ENCODE measurements around the gene RNU5B-1. TPM values are rescaled to one million over a fixed set of nuclear protein-coding genes. Genes with fewer than 3 reads are reported as not detected.

RNU5B-1 gene
- total and polyA plus RNA-seq, 9 of the 15 experiments (the other 6 are each of a cell fraction or from before 2014, with no cell fraction given) = 14.2 TPM; not detected in 8

DNA sequence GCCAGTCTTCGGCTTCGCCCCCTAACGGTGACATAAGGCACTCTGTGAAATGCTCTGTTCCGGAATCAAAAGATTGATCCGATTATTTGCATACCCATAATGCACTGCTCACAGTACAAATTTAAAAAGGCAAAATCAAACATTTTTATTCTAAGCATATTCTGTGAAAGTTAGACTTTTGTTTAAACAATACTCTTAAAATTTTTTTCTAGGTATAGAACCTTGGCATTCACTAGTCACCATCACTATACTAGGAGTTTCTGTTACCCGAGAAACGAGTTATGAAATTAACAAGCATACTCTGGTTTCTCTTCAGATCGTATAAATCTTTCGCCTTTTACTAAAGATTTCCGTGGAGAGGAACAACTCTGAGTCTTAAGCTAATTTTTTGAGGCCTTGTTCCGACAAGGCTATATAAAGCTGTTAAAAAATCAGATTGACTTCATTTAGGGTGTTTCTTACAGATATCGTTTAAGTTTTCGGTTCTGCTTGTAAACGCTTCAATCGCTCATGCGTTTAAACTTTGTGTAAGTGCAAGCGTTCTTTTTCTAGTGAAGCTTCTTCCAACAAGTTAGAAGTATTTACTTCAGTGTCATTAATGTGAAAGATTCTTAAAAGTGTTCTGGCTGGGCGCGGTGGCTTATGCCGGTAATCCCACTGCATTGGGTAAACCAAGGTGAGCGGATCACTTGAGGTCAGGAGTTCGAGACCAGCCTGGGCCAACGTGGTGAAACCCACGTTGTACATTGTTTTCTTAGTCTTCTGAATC, at the start of gene RNU5B-1 (continued):
- TF ChIP-seq PATZ1 (CRISPR knock-in tag; IDR thresholded peaks at IDR 0.05; ENCODE audit: borderline replicate concordance) (peak; percentile 97), MXI1 (IDR thresholded peaks at IDR 0.05; ENCODE audit: low read depth, low read length) (peak; percentile 68), TCFL5 (CRISPR knock-in tag; conservative IDR thresholded peaks at IDR 0.05) (peak; percentile 87; the same call in 1 of the 2 replicates), ILK (tag; IDR thresholded peaks at IDR 0.05; ENCODE audit: borderline replicate concordance, low read depth) (peak; percentile 59), NFE2L1 (tag; IDR thresholded peaks at IDR 0.05; ENCODE audit: borderline replicate concordance, low read depth) (no peak), ZSCAN32 (CRISPR knock-in tag; IDR thresholded peaks at IDR 0.05) (peak; percentile 92), RFX5 (IDR thresholded peaks at IDR 0.05; ENCODE audit: low read depth, low read length) (peak; percentile 68; the same call in 1 of the 2 replicates), ZFX (CRISPR knock-in tag; IDR thresholded peaks at IDR 0.05) (peak; percentile 88), THAP7 (CRISPR knock-in tag; IDR thresholded peaks at IDR 0.05) (peak; percentile 96)
- TF ChIP-seq, protein P1, sequence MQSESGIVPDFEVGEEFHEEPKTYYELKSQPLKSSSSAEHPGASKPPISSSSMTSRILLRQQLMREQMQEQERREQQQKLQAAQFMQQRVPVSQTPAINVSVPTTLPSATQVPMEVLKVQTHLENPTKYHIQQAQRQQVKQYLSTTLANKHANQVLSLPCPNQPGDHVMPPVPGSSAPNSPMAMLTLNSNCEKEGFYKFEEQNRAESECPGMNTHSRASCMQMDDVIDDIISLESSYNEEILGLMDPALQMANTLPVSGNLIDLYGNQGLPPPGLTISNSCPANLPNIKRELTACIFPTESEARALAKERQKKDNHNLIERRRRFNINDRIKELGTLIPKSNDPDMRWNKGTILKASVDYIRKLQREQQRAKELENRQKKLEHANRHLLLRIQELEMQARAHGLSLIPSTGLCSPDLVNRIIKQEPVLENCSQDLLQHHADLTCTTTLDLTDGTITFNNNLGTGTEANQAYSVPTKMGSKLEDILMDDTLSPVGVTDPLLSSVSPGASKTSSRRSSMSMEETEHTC (IDR thresholded peaks at IDR 0.05) = no peak
- TF ChIP-seq, protein P2, sequence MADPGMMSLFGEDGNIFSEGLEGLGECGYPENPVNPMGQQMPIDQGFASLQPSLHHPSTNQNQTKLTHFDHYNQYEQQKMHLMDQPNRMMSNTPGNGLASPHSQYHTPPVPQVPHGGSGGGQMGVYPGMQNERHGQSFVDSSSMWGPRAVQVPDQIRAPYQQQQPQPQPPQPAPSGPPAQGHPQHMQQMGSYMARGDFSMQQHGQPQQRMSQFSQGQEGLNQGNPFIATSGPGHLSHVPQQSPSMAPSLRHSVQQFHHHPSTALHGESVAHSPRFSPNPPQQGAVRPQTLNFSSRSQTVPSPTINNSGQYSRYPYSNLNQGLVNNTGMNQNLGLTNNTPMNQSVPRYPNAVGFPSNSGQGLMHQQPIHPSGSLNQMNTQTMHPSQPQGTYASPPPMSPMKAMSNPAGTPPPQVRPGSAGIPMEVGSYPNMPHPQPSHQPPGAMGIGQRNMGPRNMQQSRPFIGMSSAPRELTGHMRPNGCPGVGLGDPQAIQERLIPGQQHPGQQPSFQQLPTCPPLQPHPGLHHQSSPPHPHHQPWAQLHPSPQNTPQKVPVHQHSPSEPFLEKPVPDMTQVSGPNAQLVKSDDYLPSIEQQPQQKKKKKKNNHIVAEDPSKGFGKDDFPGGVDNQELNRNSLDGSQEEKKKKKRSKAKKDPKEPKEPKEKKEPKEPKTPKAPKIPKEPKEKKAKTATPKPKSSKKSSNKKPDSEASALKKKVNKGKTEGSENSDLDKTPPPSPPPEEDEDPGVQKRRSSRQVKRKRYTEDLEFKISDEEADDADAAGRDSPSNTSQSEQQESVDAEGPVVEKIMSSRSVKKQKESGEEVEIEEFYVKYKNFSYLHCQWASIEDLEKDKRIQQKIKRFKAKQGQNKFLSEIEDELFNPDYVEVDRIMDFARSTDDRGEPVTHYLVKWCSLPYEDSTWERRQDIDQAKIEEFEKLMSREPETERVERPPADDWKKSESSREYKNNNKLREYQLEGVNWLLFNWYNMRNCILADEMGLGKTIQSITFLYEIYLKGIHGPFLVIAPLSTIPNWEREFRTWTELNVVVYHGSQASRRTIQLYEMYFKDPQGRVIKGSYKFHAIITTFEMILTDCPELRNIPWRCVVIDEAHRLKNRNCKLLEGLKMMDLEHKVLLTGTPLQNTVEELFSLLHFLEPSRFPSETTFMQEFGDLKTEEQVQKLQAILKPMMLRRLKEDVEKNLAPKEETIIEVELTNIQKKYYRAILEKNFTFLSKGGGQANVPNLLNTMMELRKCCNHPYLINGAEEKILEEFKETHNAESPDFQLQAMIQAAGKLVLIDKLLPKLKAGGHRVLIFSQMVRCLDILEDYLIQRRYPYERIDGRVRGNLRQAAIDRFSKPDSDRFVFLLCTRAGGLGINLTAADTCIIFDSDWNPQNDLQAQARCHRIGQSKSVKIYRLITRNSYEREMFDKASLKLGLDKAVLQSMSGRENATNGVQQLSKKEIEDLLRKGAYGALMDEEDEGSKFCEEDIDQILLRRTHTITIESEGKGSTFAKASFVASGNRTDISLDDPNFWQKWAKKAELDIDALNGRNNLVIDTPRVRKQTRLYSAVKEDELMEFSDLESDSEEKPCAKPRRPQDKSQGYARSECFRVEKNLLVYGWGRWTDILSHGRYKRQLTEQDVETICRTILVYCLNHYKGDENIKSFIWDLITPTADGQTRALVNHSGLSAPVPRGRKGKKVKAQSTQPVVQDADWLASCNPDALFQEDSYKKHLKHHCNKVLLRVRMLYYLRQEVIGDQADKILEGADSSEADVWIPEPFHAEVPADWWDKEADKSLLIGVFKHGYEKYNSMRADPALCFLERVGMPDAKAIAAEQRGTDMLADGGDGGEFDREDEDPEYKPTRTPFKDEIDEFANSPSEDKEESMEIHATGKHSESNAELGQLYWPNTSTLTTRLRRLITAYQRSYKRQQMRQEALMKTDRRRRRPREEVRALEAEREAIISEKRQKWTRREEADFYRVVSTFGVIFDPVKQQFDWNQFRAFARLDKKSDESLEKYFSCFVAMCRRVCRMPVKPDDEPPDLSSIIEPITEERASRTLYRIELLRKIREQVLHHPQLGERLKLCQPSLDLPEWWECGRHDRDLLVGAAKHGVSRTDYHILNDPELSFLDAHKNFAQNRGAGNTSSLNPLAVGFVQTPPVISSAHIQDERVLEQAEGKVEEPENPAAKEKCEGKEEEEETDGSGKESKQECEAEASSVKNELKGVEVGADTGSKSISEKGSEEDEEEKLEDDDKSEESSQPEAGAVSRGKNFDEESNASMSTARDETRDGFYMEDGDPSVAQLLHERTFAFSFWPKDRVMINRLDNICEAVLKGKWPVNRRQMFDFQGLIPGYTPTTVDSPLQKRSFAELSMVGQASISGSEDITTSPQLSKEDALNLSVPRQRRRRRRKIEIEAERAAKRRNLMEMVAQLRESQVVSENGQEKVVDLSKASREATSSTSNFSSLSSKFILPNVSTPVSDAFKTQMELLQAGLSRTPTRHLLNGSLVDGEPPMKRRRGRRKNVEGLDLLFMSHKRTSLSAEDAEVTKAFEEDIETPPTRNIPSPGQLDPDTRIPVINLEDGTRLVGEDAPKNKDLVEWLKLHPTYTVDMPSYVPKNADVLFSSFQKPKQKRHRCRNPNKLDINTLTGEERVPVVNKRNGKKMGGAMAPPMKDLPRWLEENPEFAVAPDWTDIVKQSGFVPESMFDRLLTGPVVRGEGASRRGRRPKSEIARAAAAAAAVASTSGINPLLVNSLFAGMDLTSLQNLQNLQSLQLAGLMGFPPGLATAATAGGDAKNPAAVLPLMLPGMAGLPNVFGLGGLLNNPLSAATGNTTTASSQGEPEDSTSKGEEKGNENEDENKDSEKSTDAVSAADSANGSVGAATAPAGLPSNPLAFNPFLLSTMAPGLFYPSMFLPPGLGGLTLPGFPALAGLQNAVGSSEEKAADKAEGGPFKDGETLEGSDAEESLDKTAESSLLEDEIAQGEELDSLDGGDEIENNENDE (IDR thresholded peaks at IDR 0.05; ENCODE audit: low read depth, low read length) = no peak

Data from K562 (cell line).